Measurements from ENCODE around the gene SV2C.

The SV2C gene

DNA sequence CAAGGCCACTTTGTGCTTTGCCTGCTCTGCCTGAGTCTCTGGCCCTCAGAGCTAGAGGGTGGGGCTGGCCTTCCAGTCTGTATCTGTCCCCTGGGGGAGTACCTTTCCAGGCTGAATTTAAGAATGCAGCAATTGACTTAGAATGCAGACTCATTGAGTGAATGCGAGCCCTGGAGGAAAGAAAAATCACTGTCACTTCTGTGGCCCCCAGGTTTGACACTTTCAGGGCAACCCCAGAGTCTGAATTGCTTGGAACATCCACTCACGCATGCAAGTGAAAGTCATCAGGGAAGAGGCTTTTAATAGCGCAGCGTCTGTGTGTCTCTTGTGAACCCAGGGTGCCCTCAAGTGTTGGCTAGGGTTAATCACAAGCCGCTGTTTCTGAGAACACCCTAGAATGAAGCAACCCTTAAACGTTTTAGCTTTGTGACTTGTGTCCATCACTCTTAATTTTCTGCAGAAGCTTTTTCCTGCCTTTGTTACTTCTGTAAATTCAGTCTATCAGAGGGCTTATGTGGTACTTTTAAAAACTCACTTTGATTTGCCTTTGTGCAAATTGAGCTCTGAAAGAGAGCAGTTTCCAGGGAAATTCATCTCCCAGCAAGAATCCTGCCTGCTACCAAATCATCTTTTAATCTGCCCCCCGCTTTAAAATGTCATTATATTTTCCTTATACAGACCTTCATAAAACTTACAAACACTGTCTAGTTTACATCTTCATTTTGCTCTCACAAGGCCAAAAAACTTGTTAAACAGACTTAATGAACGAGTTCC is 173.1 kb downstream of the SV2C start:
- no peak for TF ChIP-seq ZFX (IDR thresholded peaks at IDR 0.05)
- TF ChIP-seq, protein P1, sequence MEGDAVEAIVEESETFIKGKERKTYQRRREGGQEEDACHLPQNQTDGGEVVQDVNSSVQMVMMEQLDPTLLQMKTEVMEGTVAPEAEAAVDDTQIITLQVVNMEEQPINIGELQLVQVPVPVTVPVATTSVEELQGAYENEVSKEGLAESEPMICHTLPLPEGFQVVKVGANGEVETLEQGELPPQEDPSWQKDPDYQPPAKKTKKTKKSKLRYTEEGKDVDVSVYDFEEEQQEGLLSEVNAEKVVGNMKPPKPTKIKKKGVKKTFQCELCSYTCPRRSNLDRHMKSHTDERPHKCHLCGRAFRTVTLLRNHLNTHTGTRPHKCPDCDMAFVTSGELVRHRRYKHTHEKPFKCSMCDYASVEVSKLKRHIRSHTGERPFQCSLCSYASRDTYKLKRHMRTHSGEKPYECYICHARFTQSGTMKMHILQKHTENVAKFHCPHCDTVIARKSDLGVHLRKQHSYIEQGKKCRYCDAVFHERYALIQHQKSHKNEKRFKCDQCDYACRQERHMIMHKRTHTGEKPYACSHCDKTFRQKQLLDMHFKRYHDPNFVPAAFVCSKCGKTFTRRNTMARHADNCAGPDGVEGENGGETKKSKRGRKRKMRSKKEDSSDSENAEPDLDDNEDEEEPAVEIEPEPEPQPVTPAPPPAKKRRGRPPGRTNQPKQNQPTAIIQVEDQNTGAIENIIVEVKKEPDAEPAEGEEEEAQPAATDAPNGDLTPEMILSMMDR (conservative IDR thresholded peaks at IDR 0.05), result peak; percentile 91
- no peak overlapping the region for H3K27ac ChIP-seq

DNA sequence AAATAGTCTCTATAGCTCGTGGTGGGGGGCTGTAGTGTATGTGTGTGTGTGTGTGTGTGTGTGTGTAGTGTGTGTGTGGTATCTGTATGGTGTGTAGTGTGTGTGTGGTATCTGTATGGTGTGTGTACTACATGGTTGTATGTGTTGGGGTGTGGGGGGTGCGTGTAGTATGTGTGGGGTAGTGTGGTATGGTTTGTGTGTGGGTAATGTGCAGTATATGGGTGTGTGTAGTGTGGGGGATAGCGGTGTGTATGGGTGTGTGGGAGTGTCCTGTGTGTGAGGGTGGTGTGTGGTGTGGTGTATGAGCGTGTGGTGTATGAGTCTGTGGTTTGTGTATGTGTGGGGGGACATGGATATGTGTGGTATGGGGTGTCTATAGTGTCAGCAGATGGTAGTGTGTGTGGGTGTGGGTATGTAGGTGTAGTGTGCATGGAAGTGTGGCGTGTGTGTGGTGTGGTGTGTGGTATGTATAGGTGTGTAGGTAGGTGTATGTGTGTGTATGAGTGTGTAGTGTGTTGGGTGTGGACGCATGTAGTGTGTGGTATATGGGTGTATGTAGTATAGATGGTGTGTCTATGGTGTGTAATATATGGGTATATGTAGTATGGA is 174.1 kb downstream of the SV2C start:
- no peak overlapping the region for H3K27ac ChIP-seq
- TF ChIP-seq ZFX (IDR thresholded peaks at IDR 0.05), result no peak
- TF ChIP-seq, protein P1 (conservative IDR thresholded peaks at IDR 0.05), result no peak

DNA sequence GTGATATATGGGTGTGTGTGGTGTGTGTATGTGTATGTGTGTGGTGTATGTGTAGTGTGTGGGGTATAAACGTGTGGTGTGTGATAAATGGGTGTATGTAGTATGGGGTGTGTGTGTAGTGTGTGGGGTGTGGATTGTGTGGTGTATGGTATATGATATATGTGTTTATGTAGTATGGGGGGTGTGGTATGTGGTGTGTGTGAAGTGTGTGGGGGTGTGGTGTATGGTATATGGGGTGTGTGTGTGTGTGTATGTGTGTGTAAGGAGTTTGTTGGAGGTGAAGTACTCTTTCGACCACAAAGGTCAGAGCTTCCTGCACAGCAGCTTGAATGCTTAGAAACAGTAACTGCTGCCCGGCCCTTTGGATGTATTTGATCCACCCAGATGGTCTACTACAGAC is 174.7 kb downstream of the SV2C start:
- H3K27ac ChIP-seq, result no peak overlapping the region
- no peak for TF ChIP-seq ZFX (IDR thresholded peaks at IDR 0.05)
- TF ChIP-seq, protein P1 (conservative IDR thresholded peaks at IDR 0.05), result no peak

GRCh38 chr5:76264681-76265080 is 181.5 kb downstream of the SV2C start:
- H3K27ac ChIP-seq, result no peak overlapping the region
- TF ChIP-seq ZFX (IDR thresholded peaks at IDR 0.05), result no peak
- TF ChIP-seq, protein P1 (conservative IDR thresholded peaks at IDR 0.05), result no peak

GRCh38 chr5:76269259-76269931 is 186.2 kb downstream of the SV2C start:
- H3K27ac ChIP-seq, result no peak overlapping the region
- TF ChIP-seq, protein P1 (conservative IDR thresholded peaks at IDR 0.05), result no peak
- TF ChIP-seq ZFX (IDR thresholded peaks at IDR 0.05), result no peak

GRCh38 chr5:76269932-76270610 is 186.9 kb downstream of the SV2C start:
- no peak overlapping the region for H3K27ac ChIP-seq
- TF ChIP-seq ZFX (IDR thresholded peaks at IDR 0.05), result no peak
- TF ChIP-seq, protein P1 (conservative IDR thresholded peaks at IDR 0.05), result no peak
